Measurements from ENCODE around the gene PTPRM. TPM values are rescaled to one million over a fixed set of nuclear protein-coding genes. Genes with fewer than 3 reads are reported as not detected.

Gene PTPRM
- total and polyA plus RNA-seq, 2 of the 4 experiments (the other 2 are of a cell fraction): 28.3 to 51.2 TPM

- no TSS peak for BruUV-seq (replicated peaks)
- DNase-seq: no peak
- Histone ChIP-seq H3K79me1 (ENCODE audit: low read depth in 1 of 2, low read length in 2 of 2) (no peaks in the 10 kb centered on the region), H3K27me3 (ENCODE audit: control insufficient read depth, insufficient read depth, low read length) (no peaks in the 10 kb centered on the region), H4K20me1 (ENCODE audit: insufficient read depth, low read length) (no peaks in the 10 kb centered on the region), H3K4me1 (ENCODE audit: control insufficient read depth, insufficient read depth, low read length) (no peaks in the 10 kb centered on the region), H4K91ac (ENCODE audit: insufficient read depth, low read depth, low read length) (no peak overlapping the region), H3K4me2 (ENCODE audit: low read depth, low read length) (no peak overlapping the region), H2AK9ac (replicated peaks; ENCODE audit: low read depth, low read length, poor library complexity) (no peak overlapping the region), H3K23ac (ENCODE audit: low read depth, low read length) (no peak overlapping the region), H3K27ac (ENCODE audit: insufficient read depth, low read length) (no peak overlapping the region), H3K9me3 (ENCODE audit: control insufficient read depth, insufficient read depth, low read length) (peaks cover 4% of the 10 kb centered on the region), H3K4ac (ENCODE audit: low read depth, low read length) (no peak overlapping the region), H3K14ac (replicated peaks; ENCODE audit: low read depth, low read length) (no peak overlapping the region), H2BK5ac (ENCODE audit: low read depth, low read length, poor library complexity, severe bottlenecking) (no peak overlapping the region), H3K18ac (ENCODE audit: low read depth, low read length) (no peak overlapping the region), H2BK120ac (ENCODE audit: low read depth, low read length) (no peak overlapping the region), H2AFZ (replicated peaks; ENCODE audit: low read length, poor library complexity) (no peak overlapping the region), H3K9me1 (ENCODE audit: insufficient read depth, low read length) (no peaks in the 10 kb centered on the region; the same call in 1 of the 2 replicates), H3K9ac (ENCODE audit: low read depth, low read length) (no peak overlapping the region), H2AK5ac (ENCODE audit: low read depth, low read length) (no peak overlapping the region), H2BK15ac (ENCODE audit: low read depth, low read length) (no peak overlapping the region), H4K5ac (ENCODE audit: low read depth, low read length) (no peak overlapping the region), H3K4me3 (ENCODE audit: insufficient read depth, low read depth, low read length) (no peak overlapping the region), H3K56ac (ENCODE audit: extremely low read depth, insufficient read depth, low read length) (no peak overlapping the region), H3K36me3 (ENCODE audit: control insufficient read depth, insufficient read depth, low read length) (peaks cover 3% of the 10 kb centered on the region; the same call in 1 of the 2 replicates), H2BK20ac (ENCODE audit: low read depth, low read length) (no peak overlapping the region), H4K8ac (ENCODE audit: low read depth in 2 of 2, low read length in 2 of 2) (no peak overlapping the region)
- ChIA-PET CTCF (no interaction called here), POLR2A (ENCODE audit: unreplicated experiment) (interaction anchor here (0.5 kb wide), 1 partner anchor 25 kb away, joined by 4 read pairs; no protein-coding TSS in a partner anchor)
- TF ChIP-seq MXI1 (IDR thresholded peaks at IDR 0.05; ENCODE audit: borderline replicate concordance, low read depth, low read length): no peak
- no peak for TF ChIP-seq CHD1 (IDR thresholded peaks at IDR 0.05; ENCODE audit: low read depth, low read length)
- no peak for TF ChIP-seq SMC3 (IDR thresholded peaks at IDR 0.05; ENCODE audit: low read depth, low read length)
- TF ChIP-seq MAZ (IDR thresholded peaks at IDR 0.05; ENCODE audit: borderline replicate concordance, low read depth, low read length): no peak
- no peak for TF ChIP-seq ELK1 (IDR thresholded peaks at IDR 0.05; ENCODE audit: borderline replicate concordance, low read depth, low read length)
- TF ChIP-seq CTCF (conservative IDR thresholded peaks at IDR 0.05; ENCODE audit: low read depth, low read length): no peak
- TF ChIP-seq FOS (IDR thresholded peaks at IDR 0.05; ENCODE audit: low read depth, low read length): no peak
- no peak for TF ChIP-seq RAD21 (IDR thresholded peaks at IDR 0.05; ENCODE audit: low read length)
- no peak for TF ChIP-seq USF2 (IDR thresholded peaks at IDR 0.05; ENCODE audit: low read depth, low read length)
- no peak for TF ChIP-seq BHLHE40 (IDR thresholded peaks at IDR 0.05; ENCODE audit: low read depth, low read length)
- no peak for TF ChIP-seq NFE2L2 (IDR thresholded peaks at IDR 0.05; ENCODE audit: low read depth, low read length)
- TF ChIP-seq RCOR1 (IDR thresholded peaks at IDR 0.05; ENCODE audit: insufficient replicate concordance, low read length): no peak
- no peak for TF ChIP-seq MAFK (IDR thresholded peaks at IDR 0.05; ENCODE audit: low read depth, low read length)
- TF ChIP-seq POLR2A (IDR thresholded peaks at IDR 0.05; ENCODE audit: low read depth, low read length): no peak
- no peak for TF ChIP-seq CEBPB (IDR thresholded peaks at IDR 0.05; ENCODE audit: low read depth, low read length)
- TF ChIP-seq RFX5 (IDR thresholded peaks at IDR 0.05; ENCODE audit: low read depth, low read length): no peak
- dilution Hi-C loops (cut with HindIII; ENCODE audit: low sequenced_read_pairs, unreplicated experiment) (no loop called here), in situ Hi-C loops (cut with MboI; ENCODE audit: low sequenced_read_pairs) (no loop called here), intact Hi-C loops (cut with micrococcal nuclease) (no loop called here)
- no peak for ATAC-seq (ENCODE audit: low read depth)
- no CpG with 5 or more reads among the region's 1 CpG for WGBS, 2 experiments (ENCODE audit: extremely low coverage in 2 of 2, insufficient read length in 1 of 2)
Measured at GRCh38 chr18:8097927-8098326, 530.8 kb downstream of the PTPRM start.
